K562 (cell line): ENCODE results near the gene PCSK6. TPM values are rescaled to one million over a fixed set of nuclear protein-coding genes. Genes with fewer than 3 reads are reported as not detected.

Experiments
- ATAC-seq: fragments of 200-7000 bp; cut with Tn5 transposase; 3 replicates; pipeline ENCODE4 v1.9.1; 2020; ENCODE audit warnings: moderate library complexity
- BruUV-seq: library from RNA; stranded (reverse); fragments of 400-500 nt; replicated peaks from 2 replicates; lab custom pipeline; 2021; lab: Mats Ljungman, UMichigan
- CTCF ChIA-PET: fragments of 300-600 bp; formaldehyde crosslinking; extraction: SDS; loops from one replicate; lab custom pipeline; 2021; ENCODE audit warnings: low intra/inter-chr PET ratio; lab: Yijun Ruan, JAX
- POLR2A ChIA-PET: fragments of 300-600, 350-650 bp; sonication (Branson Sonifier 250); formaldehyde crosslinking; extraction: SDS; loops from one replicate; lab custom pipeline; 2021; ENCODE audit warnings: antibody characterized with exemption, inconsistent platforms; lab: Yijun Ruan, JAX
- DNase-seq, 4 experiments: peaks; one replicate each; pipeline versions ENCODE4 v3.0.0 to v3.0.0-alpha.2; 2011 to 2018; ENCODE audit warnings: low spot score in 3 of 4, mixed read lengths in 3 of 4; ENCODE audit errors: extremely low read depth in 1 of 4
- FAIRE-seq: peaks from 2 replicates; lab custom pipeline; 2011; peaks lifted over from hg19 to GRCh38; lab: Jason Lieb, UNC
- H2AFZ ChIP-seq: 2 replicates; pipeline ENCODE4 v1.6.0; 2011; ENCODE audit warnings: low read depth, low read length, control low read depth, inconsistent platforms
- H3K27ac ChIP-seq: fragments of 200-600 bp; 3 replicates; pipeline ENCODE4 v1.8.0; 2011; ENCODE audit warnings: low read depth, mild to moderate bottlenecking, control low read depth, inconsistent platforms, low read length, moderate library complexity, mixed read lengths; ENCODE audit errors: extremely low read depth
- H3K27me3 ChIP-seq, 2 experiments: fragments of 300-600 bp in 1 of 2; 2 replicates in 1 of 2; 3 replicates in 1 of 2; pipeline versions ENCODE4 v1.6.0 to v1.8.0; 2011; ENCODE audit warnings: inconsistent platforms in 2 of 2, low read length in 2 of 2, mild to moderate bottlenecking in 1 of 2, mixed read lengths in 1 of 2, moderate library complexity in 1 of 2; ENCODE audit not compliant: control insufficient read depth in 2 of 2, insufficient read depth in 2 of 2
- H3K36me3 ChIP-seq: fragments of 300-600 bp; 3 replicates; pipeline ENCODE4 v1.8.0; 2011; ENCODE audit warnings: mild to moderate bottlenecking, low read length, inconsistent platforms; ENCODE audit not compliant: control insufficient read depth, insufficient read depth
- H3K4me1 ChIP-seq, 2 experiments: fragments of 200-600 bp in 1 of 2; replicated peaks in 1 of 2; 2 replicates in 1 of 2; 3 replicates in 1 of 2; pipeline versions ENCODE4 v1.5.1 to v1.8.0; 2011; ENCODE audit warnings: inconsistent platforms in 2 of 2, low read length in 2 of 2, mild to moderate bottlenecking in 1 of 2, mixed read lengths in 1 of 2, moderate library complexity in 1 of 2; ENCODE audit not compliant: control insufficient read depth in 2 of 2, insufficient read depth in 2 of 2
- H3K4me2 ChIP-seq: 2 replicates; pipeline ENCODE4 v1.6.1; 2011; ENCODE audit warnings: low read length, control low read depth, inconsistent platforms, mixed read lengths; ENCODE audit not compliant: insufficient read depth
- H3K4me3 ChIP-seq: fragments of 200-600 bp; sonication (generic), shearing (Covaris generic); 2 replicates; pipeline ENCODE4 v1.5.1; 2016; ENCODE audit warnings: control low read depth, inconsistent platforms
- H3K79me2 ChIP-seq: fragments of 200-600 bp; 3 replicates; pipeline ENCODE4 v1.8.0; 2011; ENCODE audit warnings: low read length, inconsistent platforms; ENCODE audit not compliant: control insufficient read depth, insufficient read depth
- H3K9ac ChIP-seq, 2 experiments: 2 replicates each; pipeline versions ENCODE4 v1.6.0 to v1.6.1; 2011; ENCODE audit warnings: low read depth in 2 of 2, low read length in 2 of 2, control low read depth in 1 of 2, inconsistent platforms in 1 of 2, mild to moderate bottlenecking in 1 of 2, mixed read lengths in 1 of 2; ENCODE audit not compliant: insufficient read depth in 1 of 2
- H3K9me1 ChIP-seq: one replicate; pipeline ENCODE4 v1.6.0; 2011; ENCODE audit warnings: inconsistent platforms, mild to moderate bottlenecking, low read length, moderate library complexity; ENCODE audit not compliant: control insufficient read depth, insufficient read depth
- H3K9me3 ChIP-seq: replicated peaks from 2 replicates; pipeline ENCODE4 v1.5.1; 2011; ENCODE audit warnings: low read depth, low read length, inconsistent platforms; ENCODE audit not compliant: control insufficient read depth, insufficient read depth
- H4K20me1 ChIP-seq: replicated peaks from 2 replicates; pipeline ENCODE4 v1.6.1; 2011; ENCODE audit warnings: low read length, inconsistent platforms, mixed read lengths; ENCODE audit not compliant: control insufficient read depth, insufficient read depth
- BRD4 ChIP-seq: fragments of 200-600 bp; sonication (generic); IDR thresholded peaks from 2 replicates; pipeline ENCODE4 v1.6.1; 2017; ENCODE audit warnings: inconsistent platforms
- CREB3 ChIP-seq: fragments of 450-650 bp; conservative IDR thresholded peaks from 2 replicates; pipeline ENCODE4 v1.6.1; 2016; ENCODE audit warnings: missing genetic modification characterization, low read depth, mild to moderate bottlenecking, missing compliant biosample characterization, moderate library complexity
- CREB5 ChIP-seq: fragments of 250-450 bp; sonication (Bioruptor Pico); IDR thresholded peaks from 2 replicates; pipeline ENCODE4 v1.5.0; 2020; ENCODE audit warnings: mild to moderate bottlenecking
- ELF4 ChIP-seq: fragments of 450-650 bp; formaldehyde crosslinking; IDR thresholded peaks from 2 replicates; pipeline ENCODE4 v1.4.0; 2022; ENCODE audit warnings: missing genetic modification characterization
- ERF ChIP-seq: fragments of 450-650 bp; formaldehyde crosslinking; IDR thresholded peaks from 2 replicates; pipeline ENCODE4 v1.4.0; 2020; ENCODE audit warnings: mild to moderate bottlenecking, mixed read lengths
- HNRNPLL ChIP-seq: fragments of 200-400 bp; formaldehyde crosslinking; IDR thresholded peaks from 2 replicates; pipeline ENCODE4 v1.6.1; 2017; ENCODE audit warnings: low read length, low read depth, mild to moderate bottlenecking; ENCODE audit not compliant: poor library complexity, severe bottlenecking
- MCM3 ChIP-seq: fragments of 450-650 bp; IDR thresholded peaks from 2 replicates; pipeline ENCODE4 v1.6.1; 2016
- MLLT1 ChIP-seq, 2 experiments: fragments of 450-650 bp; IDR thresholded peaks; 2 replicates each; pipeline ENCODE4 v1.6.1; 2016
- NR0B1 ChIP-seq: fragments of 450-650 bp; IDR thresholded peaks from one replicate; pipeline ENCODE4 v1.6.1; 2018; ENCODE audit warnings: mild to moderate bottlenecking, moderate library complexity; ENCODE audit not compliant: partially characterized antibody
- ZBTB2 ChIP-seq: fragments of 450-650 bp; IDR thresholded peaks from 2 replicates; pipeline ENCODE4 v1.6.1; 2016; ENCODE audit warnings: antibody characterized with exemption
- ZBTB5 ChIP-seq: fragments of 450-650 bp; IDR thresholded peaks from 2 replicates; pipeline ENCODE4 v1.6.1; 2017; ENCODE audit warnings: antibody characterized with exemption
- ZNF75A ChIP-seq: fragments of 450-650 bp; formaldehyde crosslinking; IDR thresholded peaks from 2 replicates; pipeline ENCODE4 v1.4.0; 2020; ENCODE audit warnings: mild to moderate bottlenecking
- ZSCAN32 ChIP-seq: fragments of 450-650 bp; formaldehyde crosslinking; IDR thresholded peaks from 2 replicates; pipeline ENCODE4 v1.4.0; 2020; ENCODE audit warnings: mild to moderate bottlenecking, moderate library complexity
- WGBS: fragments of 100-300 bp; shearing (Covaris generic); methylation state at CpG from one replicate; pipeline ENCODE4 v1.1.6; 2016; ENCODE audit warnings: low coverage, mixed read lengths; ENCODE audit not compliant: insufficient coverage; ENCODE audit errors: missing lambda C conversion rate; 5-methylcytosine and 5-hydroxymethylcytosine counted together
- in situ Hi-C: fragments of 300-500 bp; cut with MboI; formaldehyde crosslinking; loops from 4 replicates; pipeline ENCODE4 v1.15.0; 2018; ENCODE audit warnings: inconsistent platforms, mixed read lengths
- intact Hi-C: fragments of 100-400 bp; cut with micrococcal nuclease; formaldehyde crosslinking; loops from 2 replicates; pipeline ENCODE4 v1.14.2; 2022
- polyA plus RNA-seq, 8 experiments: library from polyadenylated mRNA; depleted of rRNA in 4 of 8; stranded (reverse) in 5 of 8; unstranded in 3 of 8; fragments of >200 nt; fragmentation: Nextera tagmentation in 2 of 8; fragmentation: Illumina TruSeq in 1 of 8; extraction: Ambion mirVana in 2 of 8; extraction: Trizol in 1 of 8; gene quantifications; 2 replicates each; pipeline versions ENCODE4 v1.2.1 to v1.2.3, GENCODE V29; 2011 to 2014; ENCODE audit warnings: inconsistent platforms in 1 of 8, missing spikeins in 1 of 8
- total RNA-seq, 7 experiments: library from RNA; depleted of rRNA in 6 of 7; stranded (reverse); fragments of >200 nt in 6 of 7; fragmentation: Illumina TruSeq in 2 of 7; extraction: Trizol in 2 of 7; gene quantifications; 2 replicates each; pipeline versions ENCODE4 v1.2.1 to v1.2.3, GENCODE V29; 2011 to 2021; ENCODE audit warnings: low replicate concordance in 1 of 7

PCSK6 gene
- total and polyA plus RNA-seq, 9 of the 15 experiments (the other 6 are each of a cell fraction or from before 2014, with no cell fraction given) = 2.2 to 32.6 (median 14.5) TPM

GRCh38 chr15:101351736-101352135, 137.8 kb downstream of the PCSK6 start:
- Histone ChIP-seq H3K9ac (no peak overlapping the region), H3K4me1 (no peaks in the 10 kb centered on the region; a peak in 1 of 5 replicates), H3K9me3 (no peaks in the 10 kb centered on the region), H4K20me1 (no peaks in the 10 kb centered on the region), H2AFZ (no peak overlapping the region), H3K27ac (no peak overlapping the region), H3K4me3 (no peak overlapping the region), H3K36me3 (0 out of 3 replicates have a peak, but pooled peaks cover 3% of the 10 kb centered on the region), H3K27me3 (peaks cover 0 to 26% of the 10 kb centered on the region in 2 experiments; a peak in 2 of 5 replicates), H3K79me2 (no peaks in the 10 kb centered on the region), H3K9me1 (no peaks in the 10 kb centered on the region), H3K4me2 (no peak overlapping the region)
- ChIA-PET CTCF (no interaction called here), POLR2A (no interaction called here)
- intact Hi-C loops = no loop called here
- DNase-seq (no peak), FAIRE-seq (no peak), ATAC-seq (no peak)
- BruUV-seq = no TSS peak
- in situ Hi-C loops = no loop called here
- 55% methylated on average over 2 of the region's 2 CpGs for WGBS
- TF ChIP-seq ZBTB5 (no peak), ERF (CRISPR knock-in tag) (no peak), MCM3 (no peak), NR0B1 (no peak), ZNF75A (CRISPR knock-in tag) (no peak), CREB5 (CRISPR knock-in tag) (no peak), BRD4 (no peak), ELF4 (CRISPR knock-in tag) (no peak), ZSCAN32 (CRISPR knock-in tag) (no peak), ZBTB2 (no peak), HNRNPLL (no peak), MLLT1 (IDR thresholded peaks at IDR 0.05) (no peak), CREB3 (tag) (no peak)
